NCI-H748 (cell line): ENCODE results near the gene TMEM184C.

Experiments
- DNase-seq: peaks from one replicate; lab custom pipeline; 2025; ENCODE audit not compliant: unreplicated experiment; lab: John Stamatoyannopoulos, UW

Gene TMEM184C

DNA sequence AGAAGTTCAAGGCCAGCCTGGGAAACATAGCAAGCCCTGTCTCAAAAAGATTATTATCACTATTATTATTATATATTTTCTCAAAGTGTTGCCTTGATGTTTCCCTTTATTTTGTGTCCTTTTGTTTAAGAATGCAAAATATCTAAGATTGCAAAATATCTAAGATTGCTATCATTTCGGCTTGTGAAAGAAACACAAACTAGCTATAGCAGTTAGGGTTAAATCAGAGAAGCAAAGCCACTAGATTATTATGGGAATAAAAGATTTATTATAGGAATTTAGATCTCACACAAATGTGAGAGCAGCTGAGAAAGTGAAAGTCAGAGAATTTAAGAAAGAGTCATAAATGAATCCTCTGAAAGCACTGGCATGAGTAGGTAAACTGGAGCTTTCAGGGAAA is 18.0 kb upstream of the TMEM184C start:
- no peak for DNase-seq

- DNase-seq, result no peak
Observed at GRCh38 chr4:147599769-147600168, 17.4 kb upstream of the TMEM184C start.

DNA sequence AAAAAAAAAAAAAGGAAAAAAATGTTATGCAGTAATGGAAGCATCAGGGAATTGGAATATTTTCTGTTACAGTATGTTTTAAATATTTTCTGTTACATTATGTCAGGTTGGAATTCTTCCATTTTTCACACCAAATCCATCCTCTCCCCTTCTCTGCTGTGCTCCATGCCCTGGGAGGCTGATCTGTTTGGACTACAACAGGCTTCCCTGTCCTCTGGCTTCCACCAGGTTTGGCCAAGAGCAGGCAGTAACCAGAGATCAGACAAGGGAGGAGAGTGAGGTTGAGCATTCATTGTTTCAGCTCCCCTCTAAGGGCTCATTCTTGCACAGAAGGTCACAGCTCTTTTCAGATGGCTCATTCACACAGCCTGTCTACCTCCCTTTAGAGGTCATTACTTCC is 11.7 kb upstream of the TMEM184C start:
- no peak for DNase-seq

DNA sequence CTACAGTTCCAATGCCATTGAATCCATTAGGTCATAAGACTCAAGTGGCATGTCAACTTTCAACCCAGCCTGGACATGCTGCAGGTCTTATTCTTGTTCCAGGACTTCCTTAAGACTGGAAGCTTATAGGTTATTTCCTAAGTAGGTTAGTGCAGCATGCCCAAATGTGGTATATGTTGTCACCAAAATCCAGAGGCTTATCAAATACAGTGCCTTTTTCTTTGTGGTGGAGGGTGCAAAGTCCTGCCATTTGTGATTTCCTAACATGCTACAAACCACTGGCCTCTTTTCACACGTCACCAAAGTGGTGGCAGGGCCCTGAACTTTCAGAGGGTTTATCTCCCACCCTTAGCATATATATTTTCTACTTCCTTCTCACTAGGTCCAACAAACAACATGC is 9.7 kb upstream of the TMEM184C start:
- DNase-seq, result no peak

GRCh38 chr4:147610686-147611085 is 6.5 kb upstream of the TMEM184C start:
- DNase-seq, result no peak

GRCh38 chr4:147616849-147617172 is 386 bp upstream of the TMEM184C start:
- no peak for DNase-seq

DNA sequence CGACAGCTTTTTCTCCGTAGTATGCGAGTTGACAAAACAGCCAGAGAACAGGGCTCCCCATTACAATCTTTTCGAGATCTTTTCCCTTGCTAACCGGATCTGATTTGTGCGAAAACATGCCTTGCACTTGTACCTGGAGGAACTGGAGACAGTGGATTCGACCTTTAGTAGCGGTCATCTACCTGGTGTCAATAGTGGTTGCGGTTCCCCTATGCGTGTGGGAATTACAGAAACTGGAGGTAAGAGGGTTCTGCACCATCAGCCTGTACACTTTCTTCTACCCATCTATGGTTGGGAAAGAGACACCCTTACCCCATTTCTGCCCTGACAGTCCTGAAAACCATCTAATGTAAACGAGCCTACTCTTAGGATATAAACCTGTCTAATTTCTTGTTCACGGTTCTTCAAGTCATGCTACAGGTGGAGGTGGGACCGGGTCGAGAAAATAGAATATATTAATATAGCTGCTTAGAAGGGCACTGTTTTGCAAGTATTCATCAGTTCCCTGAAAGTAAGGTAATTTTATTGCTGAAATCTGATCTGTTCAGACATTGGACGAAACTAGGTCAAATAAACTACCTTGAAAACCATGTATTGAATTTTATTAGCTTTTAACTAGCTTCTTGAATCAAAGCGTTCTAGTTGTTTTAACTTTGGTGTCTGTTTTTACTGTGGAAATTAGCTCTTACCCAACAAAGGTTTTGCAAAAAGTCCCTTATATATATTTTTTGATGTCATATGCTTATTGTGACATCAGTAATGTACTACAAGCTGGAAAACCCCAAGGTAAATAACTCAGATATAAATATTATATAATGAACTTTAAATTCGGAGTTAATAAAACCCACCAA is 869 bp downstream of the TMEM184C start:
- DNase-seq, result no peak

DNA sequence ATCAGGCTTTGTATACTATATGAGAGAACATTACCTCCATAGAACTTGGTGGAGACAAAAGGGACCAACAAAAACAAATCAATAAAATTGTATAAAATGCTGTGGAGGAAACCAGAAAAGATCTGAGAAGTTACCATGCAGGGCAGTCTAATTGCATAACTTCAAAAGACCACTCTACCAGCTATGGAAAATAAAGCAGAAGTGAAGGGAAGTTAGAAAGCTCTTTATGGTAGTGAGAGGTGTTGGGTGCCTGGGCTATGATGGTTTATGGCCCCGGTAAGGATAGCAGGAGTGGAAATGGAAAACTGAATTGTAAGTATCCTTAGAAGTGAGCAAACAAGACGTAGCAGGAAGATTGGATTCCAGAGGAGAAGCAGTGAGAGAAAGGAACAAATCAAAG is 3.1 kb downstream of the TMEM184C start:
- no peak for DNase-seq

- DNase-seq, result no peak
Observed at GRCh38 chr4:147625733-147626132, 8.5 kb downstream of the TMEM184C start.

- DNase-seq, result no peak
Observed at GRCh38 chr4:147626903-147627302, 9.7 kb downstream of the TMEM184C start.

GRCh38 chr4:147628415-147628814 is 11.2 kb downstream of the TMEM184C start:
- no peak for DNase-seq

GRCh38 chr4:147629783-147630730 is 12.9 kb downstream of the TMEM184C start:
- DNase-seq, result no peak

DNA sequence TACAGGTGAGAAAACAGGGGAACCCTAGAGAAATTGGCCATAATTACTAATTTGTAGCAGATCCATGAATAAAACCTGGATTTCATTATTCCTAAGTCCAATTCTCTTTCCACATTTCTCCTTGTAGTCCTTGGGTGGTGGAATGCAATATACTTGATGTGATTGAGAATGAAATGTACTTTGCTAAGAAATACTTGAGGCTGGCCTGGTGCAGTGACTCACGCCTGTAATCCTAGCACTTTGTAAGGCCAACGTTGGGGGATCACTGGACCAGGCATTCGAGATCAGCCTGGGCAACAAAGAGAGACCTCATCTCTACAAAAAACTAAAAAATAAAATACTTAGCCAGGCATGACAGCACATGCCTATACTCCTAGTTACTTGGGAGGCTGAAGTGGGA is 15.9 kb downstream of the TMEM184C start:
- DNase-seq, result no peak

- no peak for DNase-seq
Observed at GRCh38 chr4:147633643-147634042, 16.4 kb downstream of the TMEM184C start.

GRCh38 chr4:147635348-147635747 is 18.2 kb downstream of the TMEM184C start:
- DNase-seq, result no peak

DNA sequence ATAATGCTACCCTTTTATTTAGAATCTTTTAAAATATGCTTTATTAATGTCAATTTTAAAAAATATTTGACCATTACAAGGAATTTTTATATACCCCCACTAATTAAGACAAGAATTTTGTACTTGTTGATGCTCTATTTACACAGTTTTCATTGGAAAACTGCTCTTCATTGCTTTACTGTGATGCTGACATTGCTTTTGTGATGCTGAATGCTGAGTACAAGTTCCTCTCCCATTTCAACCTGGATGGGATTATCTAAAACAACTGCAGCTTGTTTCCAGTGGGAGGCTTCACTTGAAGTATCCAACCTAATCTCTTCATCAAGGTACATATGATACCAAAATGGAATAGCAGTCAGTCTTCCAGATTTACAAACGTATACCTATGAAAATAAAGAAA is 21.2 kb downstream of the TMEM184C start:
- DNase-seq, result no peak

DNA sequence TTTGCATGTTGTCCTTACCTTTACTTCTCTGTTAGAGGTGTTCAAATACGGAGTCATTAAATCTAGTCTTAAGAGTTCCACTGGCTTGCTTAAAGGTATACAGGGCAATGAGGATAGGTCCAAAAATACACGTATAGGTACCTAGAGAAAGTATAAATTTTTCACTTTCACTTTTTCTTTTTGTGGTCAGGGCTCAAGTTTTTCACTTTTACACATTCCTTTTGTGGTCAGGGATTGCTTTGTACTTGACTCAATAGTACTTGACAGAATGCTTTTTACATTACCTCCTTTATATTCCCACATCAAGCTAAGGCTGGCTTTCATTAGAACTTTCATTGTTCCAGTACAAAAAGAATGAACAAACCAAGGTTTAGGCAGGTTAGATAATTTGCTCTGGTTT is 21.7 kb downstream of the TMEM184C start:
- DNase-seq, result no peak

DNA sequence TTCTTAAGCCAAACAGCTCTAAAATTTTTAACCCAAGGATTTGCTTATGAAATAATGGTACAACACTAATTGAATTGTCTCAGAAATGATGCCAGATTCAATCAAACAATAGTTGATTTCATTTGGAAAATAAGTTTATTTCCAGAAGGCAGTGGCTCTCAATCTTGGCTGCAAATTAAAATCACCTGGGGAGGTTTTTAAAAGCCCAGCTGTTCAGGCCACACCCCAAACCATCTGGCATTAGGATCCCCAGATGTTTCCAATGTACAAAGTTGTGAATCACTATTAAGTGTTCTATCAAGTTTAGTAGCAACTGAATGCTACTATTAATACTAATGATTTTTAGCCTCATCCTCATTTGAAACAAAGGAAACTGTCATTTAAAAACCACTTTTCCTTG is 22.2 kb downstream of the TMEM184C start:
- DNase-seq, result no peak

DNA sequence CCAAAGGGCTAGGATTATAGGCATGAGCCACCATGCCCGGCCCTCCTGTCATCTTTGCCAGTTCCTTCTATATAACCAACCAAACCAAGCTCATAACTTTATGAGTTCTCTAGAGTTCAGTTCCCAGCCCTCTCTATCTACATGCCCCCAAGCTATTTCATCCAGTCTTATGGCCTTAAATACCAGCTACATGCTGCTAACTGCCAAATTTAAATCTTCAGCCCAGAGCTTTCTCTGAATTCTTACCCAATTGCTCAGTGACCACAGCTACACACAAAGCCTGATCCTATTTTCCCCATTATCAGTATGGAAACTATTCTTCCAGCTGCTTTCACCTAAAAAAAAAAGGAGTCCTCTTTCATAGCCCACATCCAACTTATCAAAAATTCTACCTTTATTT is 23.1 kb downstream of the TMEM184C start:
- DNase-seq, result no peak

DNA sequence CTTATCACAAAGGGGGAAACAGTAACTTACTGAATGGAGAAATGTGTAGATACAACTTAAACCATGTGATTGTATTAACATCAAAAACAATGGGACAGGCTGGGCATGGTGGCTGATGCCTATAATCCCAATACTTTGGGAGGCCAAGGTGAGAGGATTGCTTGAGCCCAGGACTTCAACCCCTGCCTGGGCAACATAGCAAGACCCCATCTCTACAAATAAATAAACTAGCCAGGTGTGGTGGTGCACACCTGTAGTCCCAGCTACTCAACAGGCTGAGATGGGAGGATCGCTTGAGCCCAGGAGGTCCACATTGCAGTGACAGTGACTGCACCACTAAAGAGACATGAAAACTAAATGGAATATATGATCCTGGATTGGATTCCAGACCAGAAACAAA is 26.4 kb downstream of the TMEM184C start:
- no peak for DNase-seq

DNA sequence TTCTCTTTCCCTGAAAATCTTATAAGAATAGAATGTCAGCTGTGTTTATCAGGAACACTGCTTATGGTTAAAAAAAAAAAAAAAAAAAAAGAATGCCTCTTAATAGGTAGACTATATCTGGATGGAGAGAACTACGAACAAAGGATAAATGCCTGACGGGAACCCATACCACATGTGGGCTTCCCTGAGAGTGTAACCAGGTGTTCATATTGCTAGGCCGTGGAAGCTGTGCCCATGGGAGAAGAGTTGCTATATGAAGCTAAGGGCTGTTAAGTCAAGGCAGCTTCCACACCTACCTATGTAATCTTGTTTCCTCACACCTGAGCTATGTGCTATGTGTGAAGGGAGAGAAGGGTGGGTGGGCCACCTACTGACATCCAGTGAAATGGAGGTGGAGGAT is 27.3 kb downstream of the TMEM184C start:
- no peak for DNase-seq

- DNase-seq, result no peak
Observed at GRCh38 chr4:147645099-147645498, 27.9 kb downstream of the TMEM184C start.
